Right renal pelvis (tissue), 4 donors: ENCODE measurements around the gene UHMK1. TPM values are rescaled to one million over a fixed set of nuclear protein-coding genes. Genes with fewer than 3 reads are reported as not detected.
"Not testable (repeated sequence)": the region's sequence is repeated elsewhere in the genome, so short reads cannot be mapped to it uniquely, and the experiment has no call there.

Experiments used
- DNase-seq, 4 donors: peaks; one replicate each; pipeline ENCODE4 v3.0.0-alpha.2; 2013; ENCODE audit warnings: low read depth in 4 of 4, low spot score in 3 of 4, missing footprints in 1 of 4
- polyA plus RNA-seq, 4 donors: library from polyadenylated mRNA; unstranded; fragments of 120-200 nt; gene quantifications; one replicate each; pipeline ENCODE4 v1.2.1, GENCODE V29; 2013; ENCODE audit not compliant: insufficient read length in 4 of 4

UHMK1 gene, protein sequence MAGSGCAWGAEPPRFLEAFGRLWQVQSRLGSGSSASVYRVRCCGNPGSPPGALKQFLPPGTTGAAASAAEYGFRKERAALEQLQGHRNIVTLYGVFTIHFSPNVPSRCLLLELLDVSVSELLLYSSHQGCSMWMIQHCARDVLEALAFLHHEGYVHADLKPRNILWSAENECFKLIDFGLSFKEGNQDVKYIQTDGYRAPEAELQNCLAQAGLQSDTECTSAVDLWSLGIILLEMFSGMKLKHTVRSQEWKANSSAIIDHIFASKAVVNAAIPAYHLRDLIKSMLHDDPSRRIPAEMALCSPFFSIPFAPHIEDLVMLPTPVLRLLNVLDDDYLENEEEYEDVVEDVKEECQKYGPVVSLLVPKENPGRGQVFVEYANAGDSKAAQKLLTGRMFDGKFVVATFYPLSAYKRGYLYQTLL
- 10 to 100 TPM; 32.6 to 44.4 (median 42.3) TPM for polyA plus RNA-seq

DNA sequence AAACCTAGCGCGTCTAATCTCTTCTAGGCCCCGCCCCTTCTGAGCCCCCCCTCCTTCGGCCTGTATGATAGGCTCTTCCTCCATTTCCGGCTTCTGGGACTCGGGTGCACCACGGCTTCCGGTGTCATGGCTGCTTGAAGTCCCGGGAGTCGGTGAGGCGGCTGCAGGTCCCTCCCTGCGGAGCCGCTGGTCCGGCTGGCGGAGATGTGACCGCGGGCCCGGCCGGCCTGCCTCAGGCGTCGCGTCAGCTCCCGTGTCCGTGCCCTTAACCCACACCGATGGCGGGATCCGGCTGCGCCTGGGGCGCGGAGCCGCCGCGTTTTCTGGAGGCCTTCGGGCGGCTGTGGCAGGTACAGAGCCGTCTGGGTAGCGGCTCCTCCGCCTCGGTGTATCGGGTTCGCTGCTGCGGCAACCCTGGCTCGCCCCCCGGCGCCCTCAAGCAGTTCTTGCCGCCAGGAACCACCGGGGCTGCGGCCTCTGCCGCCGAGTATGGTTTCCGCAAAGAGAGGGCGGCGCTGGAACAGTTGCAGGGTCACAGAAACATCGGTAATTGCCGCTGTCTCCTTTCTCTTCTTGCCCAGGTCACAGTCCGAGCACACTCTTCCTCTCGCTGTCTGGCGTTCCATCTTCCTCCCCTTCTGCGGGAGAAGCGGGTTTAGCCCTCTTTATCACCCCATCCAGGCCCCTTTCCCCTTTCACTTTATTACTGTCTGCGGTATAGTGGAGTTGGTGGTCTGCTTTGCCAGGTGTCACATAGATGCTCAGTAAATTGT lies at the start of gene UHMK1:
Gene UHMK1, plus strand, starts transcription at position 96 of the 773 bp plus-strand sequence. Its CDS starts 183 bp downstream, at position 279.
- DNase-seq = peak; percentile 84 to 88 (median 84)

DNA sequence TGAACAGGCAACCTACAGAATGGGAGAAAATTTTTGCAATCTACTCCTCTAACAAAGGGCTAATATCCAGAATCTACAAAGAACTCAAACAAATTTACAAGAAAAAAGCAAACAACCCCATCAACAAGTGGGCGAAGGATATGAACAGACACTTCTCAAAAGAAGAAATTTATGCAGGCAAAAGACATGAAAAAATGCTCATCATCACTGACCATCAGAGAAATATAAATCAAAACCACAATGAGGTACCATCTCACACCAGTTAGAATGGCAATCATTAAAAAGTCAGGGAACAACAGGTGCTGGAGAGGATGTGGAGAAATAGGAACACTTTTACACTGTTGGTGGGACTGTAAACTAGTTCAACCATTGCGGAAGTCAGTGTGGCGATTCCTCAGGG lies 43.3 kb upstream of the UHMK1 start:
- not testable (repeated sequence) for DNase-seq

DNA sequence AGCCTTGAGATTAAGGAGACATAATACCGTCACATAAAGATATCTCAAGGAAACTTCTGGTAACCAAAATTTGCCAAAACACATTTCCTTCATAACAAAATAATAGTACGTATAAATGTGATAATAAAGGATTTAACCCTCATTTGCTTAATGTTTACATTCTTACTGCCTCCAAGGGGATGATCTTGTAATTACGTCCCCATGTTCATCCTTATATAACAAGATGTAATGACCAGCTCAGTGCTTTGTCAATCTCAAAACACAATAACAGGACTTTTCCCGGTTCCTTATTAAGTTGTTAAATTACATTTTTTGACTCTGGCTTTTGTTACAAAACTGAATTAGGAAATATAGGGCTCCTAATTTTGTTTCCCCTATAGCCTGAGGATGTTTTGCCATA lies 41.3 kb upstream of the UHMK1 start:
- DNase-seq = no peak

DNA sequence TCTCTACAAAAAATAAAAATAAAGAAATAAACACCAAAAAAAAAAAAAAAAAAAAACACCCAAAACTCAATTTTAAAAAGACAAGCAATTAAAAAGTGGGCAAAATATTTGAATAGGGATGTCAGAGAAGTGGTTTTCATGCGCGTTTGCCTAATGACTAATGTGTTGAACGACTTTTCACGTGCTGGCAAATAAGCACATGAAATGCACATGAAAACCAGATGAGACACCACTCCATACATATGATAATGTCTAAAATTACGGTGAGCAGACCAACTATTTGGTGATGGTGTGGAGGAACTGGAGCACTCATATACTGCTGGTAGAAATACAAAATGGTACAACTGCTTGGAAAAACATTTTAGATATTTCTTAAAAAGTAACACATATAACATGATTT lies 39.4 kb upstream of the UHMK1 start:
- DNase-seq = no peak

DNA sequence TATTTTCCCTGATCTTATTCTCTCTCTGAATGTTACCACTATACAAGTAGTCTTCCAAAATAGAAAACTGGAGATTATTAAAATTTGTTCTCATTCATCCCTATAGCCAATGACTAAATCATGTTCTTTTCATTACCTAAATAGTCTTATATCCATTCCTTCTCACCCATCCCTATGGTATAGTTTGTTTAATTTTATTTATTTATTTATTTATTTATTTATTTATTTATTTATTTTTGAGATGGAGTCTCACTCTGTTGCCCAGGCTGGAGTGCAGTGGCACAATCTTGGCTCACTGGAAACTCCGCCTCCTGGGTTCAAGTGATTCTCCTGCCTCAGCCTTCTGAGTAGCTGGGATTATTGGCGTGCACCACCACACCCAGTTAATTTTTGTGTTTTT lies 35.2 kb upstream of the UHMK1 start:
- not testable (repeated sequence) for DNase-seq

DNA sequence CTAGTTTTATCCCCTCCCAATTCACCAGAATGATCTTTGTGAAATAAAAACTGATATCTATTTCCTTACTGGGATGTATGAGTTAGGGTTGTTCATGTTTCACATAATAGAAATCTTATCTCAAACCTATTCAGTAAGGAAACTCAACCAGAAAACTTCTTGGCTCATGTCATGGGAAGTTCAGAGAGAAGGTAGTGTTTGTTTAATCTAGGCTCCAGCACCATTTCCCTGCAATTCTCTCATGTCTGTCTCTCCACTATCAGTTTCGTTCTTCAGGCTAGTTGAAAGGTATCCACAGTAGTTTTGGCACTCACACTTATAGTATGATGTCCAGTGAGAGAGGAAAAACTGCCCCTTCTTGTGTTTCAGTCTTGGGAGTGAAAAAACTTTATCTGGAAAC lies 34.6 kb upstream of the UHMK1 start:
- no peak for DNase-seq

DNA sequence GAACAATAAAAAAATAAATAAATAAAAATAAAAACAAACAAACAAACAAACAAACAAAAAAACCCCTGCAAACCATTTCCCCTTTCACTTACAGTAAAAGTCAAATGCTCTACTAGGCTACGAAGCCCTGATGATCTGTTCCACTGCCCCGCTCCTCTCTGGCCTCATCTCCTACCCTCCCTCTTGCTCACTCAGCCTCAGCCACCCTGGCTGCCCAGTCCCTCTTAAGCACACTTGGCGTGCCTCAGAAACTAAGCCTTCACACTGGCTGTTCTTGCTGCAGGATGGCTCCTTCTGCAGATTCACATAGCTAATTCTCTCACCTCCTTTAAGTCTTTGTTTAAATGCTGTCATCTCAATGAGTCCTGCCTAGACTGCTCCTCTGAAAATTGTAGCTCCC lies 30.8 kb upstream of the UHMK1 start:
- DNase-seq = no peak

DNA sequence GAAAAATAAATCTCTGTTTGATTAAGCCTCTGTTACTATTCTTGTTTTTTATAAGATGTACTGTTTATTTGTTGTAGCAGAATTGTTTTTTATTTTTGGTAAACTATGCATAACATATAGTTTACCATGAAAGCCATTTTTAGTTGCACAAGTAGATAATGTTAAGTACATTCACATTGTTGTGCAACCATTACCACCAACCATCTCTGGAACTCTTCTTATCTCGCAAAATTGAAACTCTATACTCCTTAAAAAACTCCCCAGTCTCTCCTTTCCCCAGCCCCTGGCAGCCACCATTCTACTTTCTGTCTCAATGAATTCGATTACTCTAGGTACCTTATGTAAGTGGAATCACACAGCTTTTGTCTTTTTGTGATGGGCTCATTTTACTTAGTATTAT lies 27.4 kb upstream of the UHMK1 start:
- DNase-seq = no peak

DNA sequence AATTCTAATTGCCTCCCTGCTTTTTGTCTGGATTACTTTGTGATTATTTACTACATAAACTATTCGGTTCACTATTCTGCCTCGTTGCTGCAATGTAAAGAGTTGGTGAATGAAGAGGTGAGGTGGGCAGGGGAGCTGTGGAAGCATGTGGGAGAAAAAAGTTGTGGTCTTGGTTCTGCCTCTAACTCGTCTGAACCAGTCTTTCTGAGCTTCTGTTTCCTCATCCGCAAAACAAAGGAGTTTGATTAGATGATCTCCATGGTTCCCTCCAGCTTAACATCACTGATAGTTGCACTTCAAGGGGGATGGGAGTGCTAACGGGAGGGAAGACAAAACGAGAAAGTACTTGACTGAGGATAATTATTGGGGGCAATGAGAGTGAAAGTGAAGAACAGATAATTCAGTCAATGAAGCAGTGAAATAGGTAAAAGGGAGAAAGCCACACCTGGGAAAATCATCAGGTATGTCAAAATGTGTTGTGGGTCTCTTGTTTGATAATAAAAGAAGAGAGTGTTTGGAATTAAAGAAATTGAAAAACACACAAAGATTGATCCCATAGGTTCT lies 26.2 kb upstream of the UHMK1 start:
- no peak for DNase-seq

DNA sequence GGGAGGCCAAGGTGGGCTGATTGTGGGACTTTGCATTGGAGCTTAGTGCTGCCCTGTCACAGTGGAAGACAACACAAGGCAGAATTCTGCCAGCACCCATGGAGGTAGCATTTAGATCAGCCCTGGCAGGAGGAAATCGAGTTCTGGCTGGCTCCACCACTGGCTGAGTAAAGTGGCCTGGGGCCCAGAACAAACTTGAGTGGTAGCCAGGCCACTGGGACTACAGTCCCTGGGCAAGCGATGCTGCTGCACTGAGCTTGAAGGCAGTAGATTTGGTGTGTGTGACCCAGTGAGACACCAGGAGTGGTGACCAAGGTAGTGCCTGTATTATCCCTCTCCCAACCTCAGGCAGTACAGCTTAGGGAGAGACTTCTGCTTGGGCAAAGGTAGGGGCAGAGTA lies 22.5 kb upstream of the UHMK1 start:
- DNase-seq = no peak

DNA sequence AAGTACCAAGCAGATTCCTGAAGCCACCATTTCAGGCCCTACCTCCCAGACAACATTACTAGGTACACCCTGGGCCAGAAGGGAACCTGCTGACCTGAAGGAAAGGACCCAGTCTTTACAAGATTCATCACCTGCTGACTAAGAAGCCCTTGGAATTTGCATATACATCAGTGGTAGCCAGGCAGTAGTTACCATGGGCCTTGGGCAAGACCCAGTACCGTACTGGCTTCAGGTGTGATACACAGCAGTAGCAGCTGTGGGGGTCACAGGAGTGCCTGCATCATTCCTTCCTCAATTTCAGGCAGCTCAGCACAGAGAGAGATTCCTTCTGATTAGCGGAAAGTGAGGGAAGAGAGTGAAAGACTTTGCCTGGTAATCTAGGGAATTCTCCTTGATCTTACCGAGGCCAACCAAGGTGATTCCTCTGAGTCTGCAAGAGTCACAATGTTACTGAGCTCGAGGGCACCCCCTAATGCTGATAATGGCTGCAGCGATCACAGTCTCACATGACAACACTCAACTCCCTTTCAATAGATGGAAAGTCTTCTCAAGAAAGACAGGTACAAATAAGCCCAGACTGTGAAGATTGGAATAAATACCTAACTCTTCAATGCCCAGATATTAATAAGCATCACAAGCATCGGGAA lies 22.0 kb upstream of the UHMK1 start:
- no peak for DNase-seq

DNA sequence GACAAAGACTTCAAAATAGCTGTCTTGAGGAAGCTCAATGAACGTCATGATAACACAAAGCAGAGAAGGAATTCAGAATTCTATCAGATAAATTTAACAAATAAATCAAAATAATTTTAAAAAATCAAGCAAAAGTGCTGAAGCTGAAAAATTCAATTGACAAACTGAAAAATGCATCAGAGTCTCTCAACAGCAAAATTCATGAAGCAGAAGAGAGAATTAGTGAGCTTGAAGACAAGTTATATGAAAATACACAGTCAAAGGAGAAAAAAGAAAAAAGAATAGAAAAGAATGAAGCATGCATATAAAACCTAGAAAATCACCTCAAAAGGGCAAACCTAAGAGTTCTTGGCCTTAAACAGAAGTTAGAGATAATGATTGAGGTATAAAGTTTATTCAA lies 21.0 kb upstream of the UHMK1 start:
- no peak for DNase-seq

DNA sequence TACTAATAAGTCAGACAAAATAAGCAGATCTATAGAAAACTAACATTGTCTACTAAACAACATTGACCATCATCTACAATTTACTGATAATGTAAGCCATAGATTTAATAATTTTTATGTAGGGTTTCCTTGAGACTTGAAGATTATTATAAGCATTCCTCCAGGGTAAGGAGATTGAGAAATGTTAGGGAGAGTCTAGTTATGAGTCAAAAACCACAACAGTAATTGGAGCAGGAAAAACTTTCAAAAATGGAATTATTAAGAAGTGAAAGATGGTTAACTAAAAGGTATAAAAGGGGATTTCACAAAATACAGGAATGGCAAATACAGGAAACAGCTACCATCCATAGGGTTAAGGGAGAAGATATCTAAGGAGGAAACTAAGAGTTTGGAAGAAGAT lies 12.4 kb upstream of the UHMK1 start:
- DNase-seq = no peak

DNA sequence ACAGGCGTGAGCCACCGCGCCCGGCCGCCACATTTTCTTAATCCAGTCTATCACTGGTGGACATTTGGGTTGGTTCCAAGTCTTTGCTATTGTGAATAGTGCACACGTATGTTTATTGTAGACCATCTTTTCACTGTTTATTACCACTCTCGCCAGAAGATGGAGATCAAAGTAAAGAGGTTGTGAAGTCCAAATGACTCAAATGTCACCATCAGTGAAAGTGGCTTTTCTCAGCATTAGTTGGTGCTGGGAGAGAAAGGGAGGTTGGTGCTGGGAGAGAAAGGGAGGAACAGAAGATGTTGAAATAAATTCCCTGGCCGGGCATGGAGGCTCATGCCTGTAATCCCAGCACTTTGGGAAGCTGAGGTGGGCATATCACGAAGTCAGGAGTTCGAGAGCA lies 10.4 kb upstream of the UHMK1 start:
- no peak for DNase-seq

DNA sequence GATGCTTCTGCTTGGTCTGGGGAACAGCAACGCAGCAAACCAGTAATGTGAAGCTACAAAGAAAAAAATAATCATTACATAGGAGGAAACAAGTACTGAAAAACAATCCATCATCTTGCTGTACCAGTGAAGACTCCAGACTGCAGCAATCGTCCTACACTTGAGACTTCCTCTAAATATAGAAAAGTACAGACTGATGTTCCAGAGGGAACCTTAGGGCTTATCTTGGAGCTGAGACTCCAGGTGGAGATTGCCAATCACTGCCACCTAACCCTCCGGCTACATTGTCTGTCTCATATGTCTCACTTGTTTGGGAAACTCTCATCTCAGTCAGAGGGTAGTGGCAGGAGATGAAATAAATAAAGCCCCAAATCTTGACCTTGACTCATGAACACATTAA lies 9.4 kb upstream of the UHMK1 start:
- no peak for DNase-seq

DNA sequence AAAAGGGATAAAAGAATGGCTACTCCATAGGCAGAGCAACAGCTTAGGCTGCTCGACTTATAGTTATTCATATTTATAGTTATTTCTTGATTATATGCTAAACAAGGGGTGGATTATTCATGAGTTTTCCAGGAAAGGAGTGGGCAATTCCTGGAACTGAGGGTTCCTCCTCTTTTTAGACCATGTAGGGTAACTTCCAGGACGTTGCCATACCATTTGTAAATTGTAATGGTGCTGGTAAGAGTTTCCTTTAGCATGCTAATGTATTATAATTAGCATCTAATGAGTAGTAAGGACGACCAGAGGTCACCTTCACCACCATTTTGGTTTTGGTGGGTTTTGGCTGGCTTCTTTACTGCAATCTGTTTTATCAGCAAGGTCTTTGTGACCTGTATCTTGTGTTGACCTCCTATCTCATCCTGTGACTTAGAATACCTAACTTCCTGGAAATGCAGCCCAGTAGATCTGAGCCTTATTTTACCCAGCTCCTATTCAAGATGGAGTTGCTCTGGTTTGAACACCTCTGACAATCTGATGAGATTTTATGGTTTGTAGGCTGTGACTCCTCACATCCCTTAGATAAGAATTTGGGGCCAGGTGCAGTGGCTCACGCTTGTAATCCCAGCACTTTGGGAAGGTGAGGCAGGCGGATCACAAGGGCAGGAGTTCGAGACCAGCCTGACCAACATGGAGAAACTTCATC lies 1.9 kb upstream of the UHMK1 start:
- not testable (repeated sequence) for DNase-seq

DNA sequence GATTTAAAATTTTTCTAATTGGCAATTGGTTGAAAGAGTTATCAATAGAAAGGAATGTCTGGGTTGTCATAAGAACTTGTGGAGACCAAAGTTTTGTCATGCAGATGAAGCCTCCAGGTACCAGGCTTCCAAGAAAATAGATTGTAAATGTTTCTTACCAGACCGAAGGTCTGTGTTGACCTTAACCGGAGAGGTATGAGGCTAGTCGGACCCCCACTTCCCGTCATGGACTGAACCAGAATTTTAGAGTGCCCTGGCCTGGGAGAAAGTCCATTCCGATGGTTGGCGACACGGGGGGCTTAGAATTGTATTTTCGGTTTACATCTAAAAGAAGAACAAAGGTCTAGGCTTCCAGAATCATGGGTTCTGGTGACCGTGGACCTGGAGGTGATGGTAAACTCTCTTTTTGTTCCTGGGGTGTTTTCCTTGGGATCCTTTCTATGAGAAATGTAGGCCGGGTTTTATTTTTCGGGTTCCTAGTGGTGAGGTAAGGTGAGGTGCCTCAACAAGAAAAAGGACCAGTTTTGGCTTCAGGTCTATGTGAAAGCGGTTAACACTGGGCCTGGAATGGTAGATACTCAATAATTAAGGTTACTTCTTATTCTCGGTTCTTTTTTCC lies 405 bp upstream of the UHMK1 start:
- no peak for DNase-seq

DNA sequence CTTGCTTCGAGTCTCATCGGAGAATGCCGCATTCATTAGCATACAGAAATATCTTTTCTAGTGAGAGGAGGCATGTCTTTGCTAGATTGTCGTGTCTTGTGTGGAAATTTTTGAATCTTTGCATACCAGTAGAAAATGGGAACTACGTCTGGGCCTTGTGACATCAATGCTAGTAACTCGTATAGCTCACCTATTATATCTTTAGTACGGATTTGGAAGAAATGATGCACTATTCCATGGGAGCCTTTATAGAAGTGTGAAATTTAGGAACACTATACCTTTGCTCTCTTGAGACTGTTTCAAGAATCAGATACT lies 835 bp downstream of the UHMK1 start:
- peak in 2 of 4 donors; percentile 7 to 15 for DNase-seq

DNA sequence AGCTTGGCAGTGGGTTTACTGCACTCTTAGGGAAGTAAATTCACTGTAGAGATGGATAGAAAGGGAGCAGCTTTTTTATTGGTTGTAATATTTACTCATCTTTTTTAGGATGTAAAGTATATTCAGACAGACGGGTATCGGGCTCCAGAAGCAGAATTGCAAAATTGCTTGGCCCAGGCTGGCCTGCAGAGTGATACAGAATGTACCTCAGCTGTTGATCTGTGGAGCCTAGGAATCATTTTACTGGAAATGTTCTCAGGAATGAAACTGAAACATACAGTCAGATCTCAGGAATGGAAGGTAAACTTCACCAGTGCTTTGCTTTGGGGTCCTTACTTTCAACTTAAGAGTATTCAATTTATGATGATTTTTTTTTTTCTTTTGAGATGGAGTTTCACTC lies 3.2 kb downstream of the UHMK1 start:
- DNase-seq = no peak

DNA sequence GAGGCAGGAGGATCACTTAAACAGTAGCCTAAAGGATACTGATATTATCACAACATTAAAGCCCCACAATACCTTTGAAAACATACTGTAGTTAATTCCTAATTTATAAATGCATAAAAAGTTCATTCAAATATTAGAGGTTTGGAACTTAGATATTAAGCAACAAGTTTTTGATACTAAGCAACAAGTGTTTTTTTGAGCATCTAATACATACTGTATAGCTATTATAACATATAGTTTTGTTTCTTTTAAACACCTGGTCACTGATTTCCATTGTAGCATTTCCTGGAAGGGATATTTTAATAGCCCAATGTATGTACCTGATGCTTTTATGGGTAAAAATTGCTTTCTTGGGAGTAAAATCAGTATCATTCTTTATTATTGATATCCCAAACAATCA lies 4.5 kb downstream of the UHMK1 start:
- DNase-seq = no peak
